Measurements from ENCODE around the gene SPON1. TPM values are rescaled to one million over a fixed set of nuclear protein-coding genes. Genes with fewer than 3 reads are reported as not detected.
A peak's percentile ranks its signal among the peaks of the same experiment; 100 is the strongest.

The SPON1 gene
- polyA plus RNA-seq, 1 donor from 2014 or later: 0.19 TPM

DNA sequence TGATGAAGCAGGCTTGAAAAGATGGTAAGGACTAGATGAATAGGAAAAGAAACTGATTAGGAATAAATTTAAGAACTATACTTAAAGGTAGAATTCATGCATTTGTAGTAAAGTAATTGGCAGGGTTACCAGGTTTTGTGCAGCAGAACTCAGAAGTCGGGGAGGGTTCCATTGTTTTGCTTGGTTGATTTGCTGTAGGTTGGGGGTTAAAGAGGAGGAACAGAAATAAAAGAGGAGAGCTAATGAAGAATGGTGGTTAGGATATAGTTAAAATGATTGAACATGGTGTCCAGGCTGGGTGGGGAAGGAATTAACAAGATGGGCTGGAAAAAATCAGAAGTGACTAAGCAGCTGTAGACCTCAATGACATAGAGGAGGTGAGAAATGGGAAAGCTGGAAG lies 5.5 kb upstream of the SPON1 start:
- H3K27me3 Mint-ChIP-seq: peaks cover 16% of the 10 kb centered on the region
- H3K27ac Mint-ChIP-seq: no peak overlapping the region
- H3K36me3 Mint-ChIP-seq: no peaks in the 10 kb centered on the region
- H3K9me3 Mint-ChIP-seq: no peaks in the 10 kb centered on the region
- no peak overlapping the region for H3K4me3 Mint-ChIP-seq
- H3K4me1 Mint-ChIP-seq: peaks cover 0 to under 1% (median 0%) of the 10 kb centered on the region in 3 donors

DNA sequence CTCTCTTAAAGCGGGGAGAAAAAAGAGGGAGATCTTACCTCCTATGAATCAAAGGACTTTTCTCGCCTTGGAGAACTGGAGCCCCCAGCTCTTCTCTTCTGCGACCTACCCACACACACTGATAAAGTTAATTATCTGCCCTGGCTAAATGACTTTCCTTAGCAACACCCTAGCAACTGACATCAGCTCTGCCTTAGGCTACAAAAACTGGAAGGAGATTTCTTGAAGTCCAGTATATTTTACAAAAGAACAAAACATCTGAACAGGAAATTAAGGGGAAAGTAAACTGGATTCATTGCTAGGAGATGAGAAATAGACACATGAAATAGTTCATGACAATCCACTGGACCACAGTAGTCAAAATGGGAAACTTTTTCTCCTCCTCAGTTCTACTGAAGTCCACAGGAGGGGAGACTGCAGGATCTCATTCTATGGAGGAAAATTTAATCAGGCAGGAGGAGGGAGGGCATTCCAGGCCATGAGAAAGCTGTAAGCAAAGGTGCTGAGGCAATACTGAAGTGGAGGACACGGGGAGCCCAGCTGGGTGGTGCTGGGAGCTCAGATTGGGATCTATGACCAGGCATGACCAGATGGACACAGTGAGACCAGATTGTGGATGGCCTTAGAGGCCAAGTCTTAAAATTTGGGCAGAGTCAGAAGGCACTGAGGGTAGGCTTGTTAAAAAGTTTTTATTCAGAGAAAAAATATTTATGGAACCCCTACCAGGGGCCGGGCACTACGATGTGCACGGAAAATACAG lies 3.7 kb upstream of the SPON1 start:
- no peaks in the 10 kb centered on the region for H3K9me3 Mint-ChIP-seq
- H3K36me3 Mint-ChIP-seq: no peaks in the 10 kb centered on the region
- peak overlapping the region in 1 of 3 donors; percentile 31 for H3K27ac Mint-ChIP-seq
- H3K4me3 Mint-ChIP-seq: no peak overlapping the region
- peaks cover 26% of the 10 kb centered on the region for H3K27me3 Mint-ChIP-seq
- H3K4me1 Mint-ChIP-seq: peaks cover 0 to 4% (median 3%) of the 10 kb centered on the region in 3 donors

DNA sequence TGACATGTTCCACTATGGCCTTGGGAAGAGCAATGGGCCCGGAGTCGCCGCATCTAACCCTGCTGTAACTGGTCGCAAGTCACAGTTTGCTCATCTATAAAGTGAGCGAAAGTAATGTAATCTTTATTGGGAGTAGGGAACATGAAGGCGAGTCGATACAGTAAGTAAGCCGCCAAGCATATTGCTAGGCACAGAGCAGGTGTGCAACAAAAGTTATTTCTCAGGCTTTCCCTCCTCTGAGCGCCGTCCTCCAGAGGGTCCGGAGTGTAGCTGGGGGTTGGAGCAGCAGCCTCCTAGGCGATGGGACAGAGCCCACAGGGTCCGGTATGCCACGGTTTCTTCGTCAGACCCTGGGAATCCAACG lies 343 bp upstream of the SPON1 start:
- peak overlapping the region in 3 of 4 donors; percentile 59 to 67 (median 64) for H3K4me3 Mint-ChIP-seq
- H3K36me3 Mint-ChIP-seq: peaks cover 2% of the 10 kb centered on the region
- H3K9me3 Mint-ChIP-seq: no peaks in the 10 kb centered on the region
- peaks cover 0 to 7% (median 3%) of the 10 kb centered on the region in 3 donors for H3K4me1 Mint-ChIP-seq
- H3K27ac Mint-ChIP-seq: no peak overlapping the region
- H3K27me3 Mint-ChIP-seq: peaks cover 48% of the 10 kb centered on the region

DNA sequence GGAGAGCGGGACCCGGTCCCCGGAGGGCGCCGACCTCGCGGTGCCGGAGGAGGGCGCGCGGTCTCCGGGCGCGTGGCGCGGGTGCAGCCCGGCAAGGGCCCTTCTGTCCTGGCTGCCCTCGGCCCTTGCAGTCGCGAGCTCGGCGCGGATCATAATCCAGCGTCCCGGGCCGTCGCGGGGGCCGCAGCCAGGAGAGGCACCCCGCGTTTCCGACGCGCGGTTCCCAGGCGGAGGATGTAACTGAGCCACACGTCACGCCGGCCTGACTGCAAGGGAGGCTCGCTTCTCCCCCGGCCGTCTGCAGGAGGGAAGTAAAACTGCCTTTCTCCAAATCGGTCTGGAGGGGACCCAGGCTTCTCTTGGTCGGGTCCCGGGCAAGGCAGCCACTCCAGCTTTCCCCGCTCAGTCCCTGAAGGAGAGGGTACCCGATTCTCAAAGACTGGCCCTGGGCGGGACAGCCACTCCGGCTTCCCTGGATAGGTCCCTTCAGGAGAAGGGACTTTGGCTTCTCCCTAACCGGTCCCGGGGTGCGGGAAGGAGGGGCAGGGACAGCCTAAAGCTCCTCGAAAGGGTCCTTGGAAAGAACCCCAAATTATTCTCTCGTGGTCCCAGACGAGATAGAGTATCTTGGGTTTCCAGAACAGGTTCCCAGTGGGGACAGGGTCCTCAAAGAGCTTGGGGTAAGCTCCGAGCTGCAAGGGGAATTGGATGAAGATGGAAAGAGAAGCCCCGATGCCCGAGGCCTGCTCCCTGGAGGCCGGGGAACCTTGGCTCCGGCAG lies 836 bp downstream of the SPON1 start:
- Mint-ChIP-seq H3K4me3 (peak overlapping the region in 3 of 4 donors; percentile 41 to 91 (median 68)), H3K36me3 (peaks cover 2% of the 10 kb centered on the region), H3K9me3 (no peaks in the 10 kb centered on the region), H3K27ac (no peak overlapping the region), H3K27me3 (peaks cover 48% of the 10 kb centered on the region), H3K4me1 (peaks cover 0 to 7% (median 3%) of the 10 kb centered on the region in 3 donors)

DNA sequence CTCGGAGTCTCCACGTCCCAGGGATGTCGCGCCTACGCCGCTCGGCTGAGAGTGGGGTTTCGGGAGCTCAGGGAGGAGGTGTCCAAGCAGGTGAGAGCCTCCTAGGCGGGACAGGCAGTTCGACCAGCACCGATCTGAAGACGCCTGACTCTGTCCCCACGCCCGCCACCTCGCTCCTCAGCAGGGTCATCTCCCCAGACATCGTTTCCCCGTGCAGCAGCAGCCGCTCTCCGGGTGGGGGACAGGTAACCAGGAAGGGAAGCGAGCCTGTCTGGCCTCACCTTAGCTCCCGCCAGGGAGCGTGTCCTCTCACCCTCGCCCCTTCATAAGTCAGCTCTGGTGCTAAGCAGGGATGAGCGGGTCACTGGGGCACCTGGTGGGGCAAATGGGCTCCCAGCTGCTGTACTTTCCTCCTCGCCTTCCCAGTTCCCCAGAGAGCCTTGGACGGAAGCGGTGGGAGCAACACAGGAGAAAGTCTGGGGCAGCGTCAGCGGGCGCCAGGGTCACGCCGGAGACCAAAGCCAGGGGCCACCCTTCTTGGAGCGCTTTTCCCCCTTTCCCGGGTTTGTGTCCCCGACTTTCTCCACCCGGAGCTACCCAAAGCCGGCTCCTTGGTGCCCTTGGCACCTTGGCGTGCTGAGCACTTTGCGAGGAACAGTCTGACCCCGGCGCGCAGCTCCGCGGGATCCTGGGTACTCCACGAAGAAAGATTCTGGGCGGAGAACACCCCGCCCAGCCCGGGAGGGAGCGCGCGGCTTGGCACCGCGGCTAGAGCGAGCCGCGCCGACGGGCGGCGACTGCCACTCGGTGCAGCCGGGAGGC lies 1.6 kb downstream of the SPON1 start:
- peaks cover 2% of the 10 kb centered on the region for H3K36me3 Mint-ChIP-seq
- H3K27ac Mint-ChIP-seq: no peak overlapping the region
- H3K4me3 Mint-ChIP-seq: peak overlapping the region in 2 of 4 donors; percentile 68 to 91

DNA sequence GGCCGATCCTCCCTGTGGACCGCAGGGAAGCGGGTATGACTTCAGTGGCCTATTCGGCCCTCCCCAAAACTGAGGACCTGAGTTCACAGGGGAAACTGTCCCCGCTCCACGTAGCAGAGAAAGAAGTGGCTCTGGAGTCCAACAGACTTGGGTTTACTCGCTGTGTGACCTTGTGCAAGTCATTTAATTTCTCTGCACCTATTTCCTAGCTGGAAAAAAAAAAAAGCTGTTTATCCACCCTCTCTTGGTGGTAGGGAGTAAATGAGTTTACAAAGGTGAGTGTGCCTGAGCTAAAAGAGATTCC lies 2.2 kb downstream of the SPON1 start:
- H3K27ac Mint-ChIP-seq: no peak overlapping the region
- H3K36me3 Mint-ChIP-seq: peaks cover 2% of the 10 kb centered on the region
- H3K4me3 Mint-ChIP-seq: no peak overlapping the region
- H3K9me3 Mint-ChIP-seq: no peaks in the 10 kb centered on the region
- peaks cover 48% of the 10 kb centered on the region for H3K27me3 Mint-ChIP-seq
- peaks cover 0 to 10% (median 3%) of the 10 kb centered on the region in 3 donors for H3K4me1 Mint-ChIP-seq

More for the DNA sequence above, 1.6 kb downstream of the SPON1 start:
- peaks cover 49% of the 10 kb centered on the region for H3K27me3 Mint-ChIP-seq
- H3K4me1 Mint-ChIP-seq: peaks cover 0 to 7% (median 3%) of the 10 kb centered on the region in 3 donors
- no peaks in the 10 kb centered on the region for H3K9me3 Mint-ChIP-seq

DNA sequence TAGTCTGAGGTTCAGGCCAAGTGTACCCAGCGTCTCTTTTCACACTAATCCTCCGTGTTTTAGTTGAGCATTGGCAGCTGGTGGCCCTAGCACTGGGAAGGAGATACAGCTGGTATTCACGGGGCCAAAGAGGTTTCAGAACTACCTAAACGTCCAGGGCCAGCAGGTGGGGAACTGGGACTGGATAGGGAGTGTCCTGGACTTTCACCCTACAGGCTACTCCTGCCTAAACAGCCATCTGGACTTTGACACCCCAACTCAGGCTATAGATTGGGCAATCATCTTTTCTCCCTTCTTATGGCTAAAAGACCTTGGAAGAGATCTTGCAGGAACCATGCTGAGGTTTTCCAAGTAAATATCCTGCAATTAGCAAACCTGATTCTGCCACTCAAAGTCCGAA lies 2.8 kb downstream of the SPON1 start:
- Mint-ChIP-seq H3K27ac (no peak overlapping the region), H3K4me3 (peak overlapping the region in 1 of 4 donors; percentile 19), H3K4me1 (peaks cover 0 to 10% (median 3%) of the 10 kb centered on the region in 3 donors), H3K36me3 (peaks cover 2% of the 10 kb centered on the region), H3K9me3 (no peaks in the 10 kb centered on the region), H3K27me3 (peaks cover 44% of the 10 kb centered on the region)

DNA sequence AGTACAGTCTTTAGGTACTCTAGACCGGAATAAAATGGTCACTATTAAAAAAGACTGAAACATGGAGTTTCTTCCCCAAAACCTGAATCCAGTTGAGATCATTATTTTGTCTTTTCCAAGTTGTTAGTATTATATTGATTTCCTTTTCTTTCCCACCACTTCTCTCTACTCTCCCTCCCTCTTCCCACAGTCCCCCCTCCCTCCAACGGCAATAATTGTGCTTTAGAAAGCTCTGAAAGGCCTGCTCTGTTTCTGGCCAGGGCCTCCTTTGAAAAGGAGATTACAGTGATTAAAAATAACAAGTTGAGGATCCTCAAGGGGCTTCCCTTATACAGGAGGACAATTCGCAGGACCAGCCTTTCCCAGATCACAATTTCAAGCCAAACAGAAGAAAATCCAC lies 3.5 kb downstream of the SPON1 start:
- Mint-ChIP-seq H3K36me3 (peaks cover 2% of the 10 kb centered on the region), H3K9me3 (peaks cover 0 to 2% (median 0%) of the 10 kb centered on the region in 3 donors), H3K27me3 (peaks cover 40% of the 10 kb centered on the region), H3K4me3 (peak overlapping the region in 1 of 4 donors; percentile 19), H3K4me1 (peaks cover 0 to 10% (median 4%) of the 10 kb centered on the region in 3 donors), H3K27ac (no peak overlapping the region)

DNA sequence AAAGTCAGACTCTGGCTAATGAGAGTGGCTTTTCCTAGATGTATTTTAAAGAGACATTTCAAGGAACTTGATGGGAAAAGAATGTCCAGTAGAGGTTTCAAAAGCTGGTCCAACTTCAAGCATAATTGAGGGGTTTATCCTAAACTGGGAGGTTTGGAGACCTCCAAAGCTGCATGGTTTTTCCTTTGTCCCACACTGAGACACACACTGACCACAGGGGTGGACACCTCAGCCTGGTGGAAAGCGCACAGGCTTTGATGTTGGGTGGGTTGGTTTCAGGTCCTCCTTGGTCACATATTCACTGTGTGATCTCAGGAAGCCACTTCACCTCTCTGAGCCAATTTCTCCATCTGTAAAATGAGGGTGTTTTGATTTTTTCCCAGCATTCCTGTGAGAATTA lies 4.0 kb downstream of the SPON1 start:
- H3K36me3 Mint-ChIP-seq: peaks cover 2% of the 10 kb centered on the region

DNA sequence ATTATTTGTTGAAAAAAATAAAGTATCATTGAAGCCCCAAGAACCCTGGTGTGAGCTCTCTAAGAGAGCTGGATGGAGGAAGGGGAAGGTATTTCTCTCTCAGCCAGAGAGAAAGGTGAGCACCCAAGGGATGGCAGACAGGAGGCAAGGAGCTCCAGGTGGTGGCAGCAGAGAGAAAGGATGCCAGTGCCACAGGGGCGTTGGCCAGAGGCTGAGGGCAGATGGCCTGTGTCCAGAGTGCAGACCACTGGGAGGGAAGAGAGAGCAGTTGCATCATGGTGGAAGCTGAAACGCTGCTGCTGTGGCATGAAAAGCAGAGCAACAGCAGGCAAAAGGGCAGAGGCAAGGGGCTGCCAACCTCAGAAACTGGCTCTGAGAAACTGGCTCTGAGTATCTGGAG lies 8.5 kb downstream of the SPON1 start:
- H3K9me3 Mint-ChIP-seq: peaks cover 0 to 2% (median 0%) of the 10 kb centered on the region in 3 donors

More for the DNA sequence above, 4.0 kb downstream of the SPON1 start:
- peaks cover 0 to 10% (median 4%) of the 10 kb centered on the region in 3 donors for H3K4me1 Mint-ChIP-seq
- H3K27ac Mint-ChIP-seq: no peak overlapping the region
- H3K9me3 Mint-ChIP-seq: peaks cover 0 to 2% (median 0%) of the 10 kb centered on the region in 3 donors
- H3K4me3 Mint-ChIP-seq: no peak overlapping the region
- H3K27me3 Mint-ChIP-seq: peaks cover 37% of the 10 kb centered on the region

DNA sequence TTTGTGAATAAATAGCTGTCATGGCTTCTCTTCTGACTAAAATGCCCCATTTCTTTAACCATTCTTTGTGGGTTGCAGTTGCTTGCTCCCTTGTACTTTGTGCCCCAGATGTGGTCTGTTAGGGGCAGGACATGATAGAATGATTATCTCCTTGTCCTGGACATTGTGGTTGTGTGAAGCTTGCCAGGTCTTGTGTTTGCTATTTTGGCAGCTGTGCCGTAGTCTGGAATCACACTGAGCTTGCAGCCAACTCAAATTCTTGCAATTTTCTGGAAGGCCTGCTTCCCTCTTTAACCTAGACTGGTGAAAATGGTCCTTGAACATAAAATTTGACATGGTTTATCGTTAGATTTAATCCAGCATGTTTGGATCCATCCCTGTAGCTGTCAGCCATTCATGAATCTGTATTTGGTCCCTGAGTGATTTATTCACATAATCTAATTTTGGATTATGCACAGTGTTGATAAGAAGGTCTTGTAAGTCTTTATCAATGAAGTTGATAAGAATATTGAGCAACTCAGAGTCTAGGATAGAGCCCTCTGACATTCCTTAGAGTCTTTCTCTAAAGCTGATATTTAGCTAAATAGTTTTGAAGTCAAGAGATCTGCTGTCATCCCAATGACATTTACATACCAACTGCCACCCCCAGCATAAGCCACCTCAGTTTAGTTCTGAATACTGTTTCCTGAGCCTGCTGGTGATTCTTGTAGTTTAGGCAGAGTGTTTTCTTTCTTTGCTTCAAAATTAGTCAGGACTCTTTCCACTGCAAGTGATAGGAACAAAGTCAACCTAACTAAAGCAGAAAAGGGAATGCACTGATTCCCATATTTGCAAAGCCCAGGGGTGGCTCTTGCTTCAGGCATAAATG lies 9.8 kb downstream of the SPON1 start:
- Mint-ChIP-seq H3K4me1 (peaks cover 0 to 3% (median 2%) of the 10 kb centered on the region in 3 donors), H3K36me3 (no peaks in the 10 kb centered on the region), H3K4me3 (no peak overlapping the region), H3K27me3 (peaks cover 6% of the 10 kb centered on the region), H3K27ac (no peak overlapping the region), H3K9me3 (peaks cover 0 to 2% (median 0%) of the 10 kb centered on the region in 3 donors)

More for the DNA sequence above, 8.5 kb downstream of the SPON1 start:
- Mint-ChIP-seq H3K36me3 (no peaks in the 10 kb centered on the region), H3K4me1 (peaks cover 0 to 3% (median 2%) of the 10 kb centered on the region in 3 donors), H3K4me3 (no peak overlapping the region), H3K27me3 (peaks cover 9% of the 10 kb centered on the region), H3K27ac (no peak overlapping the region)

DNA sequence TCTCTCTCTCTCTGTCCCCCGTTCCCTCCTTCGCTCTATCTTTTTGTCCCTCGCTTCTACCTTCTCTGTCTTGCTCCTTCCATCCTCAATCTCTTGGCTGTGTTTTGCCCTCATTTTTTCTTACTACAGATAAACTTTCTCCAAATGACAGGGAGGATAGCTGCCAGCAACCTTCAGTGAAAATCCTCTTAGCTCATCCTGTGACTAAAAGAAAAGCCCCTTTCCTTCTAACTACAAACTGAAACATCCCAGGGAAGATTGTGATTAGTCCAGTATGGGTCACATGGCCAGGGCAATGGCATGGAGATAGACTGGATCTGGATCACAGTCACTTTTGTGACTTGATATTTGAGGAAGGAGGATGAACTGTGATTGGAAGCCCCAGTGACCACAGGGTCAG lies 10.4 kb downstream of the SPON1 start:
- Mint-ChIP-seq H3K27ac (peak overlapping the region in 1 of 3 donors; percentile 63), H3K4me1 (peaks cover 0 to 3% (median 2%) of the 10 kb centered on the region in 3 donors), H3K4me3 (no peak overlapping the region), H3K27me3 (peaks cover 6% of the 10 kb centered on the region), H3K36me3 (no peaks in the 10 kb centered on the region), H3K9me3 (peaks cover 0 to 2% (median 0%) of the 10 kb centered on the region in 3 donors)

DNA sequence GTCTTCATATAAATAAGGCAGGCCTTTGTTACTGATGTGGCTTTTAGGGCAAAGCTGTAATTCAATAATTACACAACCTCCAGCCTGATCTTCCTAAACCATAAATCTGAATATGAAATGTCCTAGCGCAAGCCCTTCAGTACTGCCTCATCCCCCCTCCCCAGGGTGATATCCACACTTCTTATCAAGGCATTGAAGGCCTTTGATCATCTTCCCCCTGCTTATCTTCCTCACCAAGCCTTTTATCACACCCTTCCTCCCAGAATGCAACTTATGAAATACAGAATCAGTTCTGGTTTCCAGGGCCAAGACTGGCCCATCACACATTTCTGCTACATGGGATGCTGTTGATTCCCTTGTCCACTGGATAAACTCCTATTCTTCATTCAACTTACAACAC lies 12.1 kb downstream of the SPON1 start:
- Mint-ChIP-seq H3K27ac (no peak overlapping the region), H3K9me3 (peaks cover 0 to 2% (median 0%) of the 10 kb centered on the region in 3 donors), H3K36me3 (no peaks in the 10 kb centered on the region)

More for the DNA sequence above, 12.1 kb downstream of the SPON1 start:
- Mint-ChIP-seq H3K27me3 (peaks cover 13% of the 10 kb centered on the region), H3K4me3 (no peak overlapping the region), H3K4me1 (peaks cover 0 to 2% (median 0%) of the 10 kb centered on the region in 3 donors)

Measured in IgD-negative memory B cell (primary cell).